Measurements from ENCODE around the gene C6. TPM values are rescaled to one million over a fixed set of nuclear protein-coding genes. Genes with fewer than 3 reads are reported as not detected.
"Not testable (repeated sequence)": the region's sequence is repeated elsewhere in the genome, so short reads cannot be mapped to it uniquely, and the experiment has no call there.

The C6 gene
- total and polyA plus RNA-seq, 11 donors = 3.2 to 151 (median 61.9) TPM

DNA sequence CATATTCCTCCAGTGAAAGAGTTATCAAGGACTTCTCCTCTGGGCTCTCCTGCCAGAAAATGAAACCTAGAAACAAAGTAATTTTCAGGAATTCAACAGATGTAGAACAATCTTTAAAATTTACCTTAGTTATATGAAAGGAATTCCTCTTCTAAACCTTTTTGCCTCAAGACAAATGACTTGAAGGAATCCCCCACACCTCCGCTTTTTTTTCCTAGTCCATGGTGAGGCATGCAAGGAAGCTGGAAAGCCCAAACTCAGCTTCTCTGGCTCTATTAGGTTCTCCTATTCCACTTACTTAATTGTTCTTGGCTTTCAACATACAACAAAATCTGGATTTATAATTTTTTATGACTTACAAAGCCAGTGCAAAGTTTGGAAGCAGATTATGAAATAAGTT is 27.2 kb downstream of the C6 start:
- Histone ChIP-seq H3K4me1 (peaks cover 0 to 26% (median 10%) of the 10 kb centered on the region in 12 donors), H3K27me3 (no peaks in the 10 kb centered on the region), H3K4me3 (peak overlapping the region in 5 of 12 donors; percentile 0 to 33 (median 16)), H3K9me3 (no peaks in the 10 kb centered on the region), H3K27ac (peak overlapping the region in 9 of 12 donors; percentile 0 to 57 (median 34)), H3K36me3 (no peaks in the 10 kb centered on the region)
- peak in 2 of 4 donors; percentile 32 to 56 for ATAC-seq
- no peak for TF ChIP-seq POLR2A (IDR thresholded peaks at IDR 0.05)
- TF ChIP-seq, protein P1, sequence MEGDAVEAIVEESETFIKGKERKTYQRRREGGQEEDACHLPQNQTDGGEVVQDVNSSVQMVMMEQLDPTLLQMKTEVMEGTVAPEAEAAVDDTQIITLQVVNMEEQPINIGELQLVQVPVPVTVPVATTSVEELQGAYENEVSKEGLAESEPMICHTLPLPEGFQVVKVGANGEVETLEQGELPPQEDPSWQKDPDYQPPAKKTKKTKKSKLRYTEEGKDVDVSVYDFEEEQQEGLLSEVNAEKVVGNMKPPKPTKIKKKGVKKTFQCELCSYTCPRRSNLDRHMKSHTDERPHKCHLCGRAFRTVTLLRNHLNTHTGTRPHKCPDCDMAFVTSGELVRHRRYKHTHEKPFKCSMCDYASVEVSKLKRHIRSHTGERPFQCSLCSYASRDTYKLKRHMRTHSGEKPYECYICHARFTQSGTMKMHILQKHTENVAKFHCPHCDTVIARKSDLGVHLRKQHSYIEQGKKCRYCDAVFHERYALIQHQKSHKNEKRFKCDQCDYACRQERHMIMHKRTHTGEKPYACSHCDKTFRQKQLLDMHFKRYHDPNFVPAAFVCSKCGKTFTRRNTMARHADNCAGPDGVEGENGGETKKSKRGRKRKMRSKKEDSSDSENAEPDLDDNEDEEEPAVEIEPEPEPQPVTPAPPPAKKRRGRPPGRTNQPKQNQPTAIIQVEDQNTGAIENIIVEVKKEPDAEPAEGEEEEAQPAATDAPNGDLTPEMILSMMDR (IDR thresholded peaks at IDR 0.05) = no peak
- intact Hi-C loops (cut with DNase I) = loop anchor here in 1 of 10 donors (10.0 kb wide), 1 partner anchor 329 kb away; the partner anchor contains the start of gene PLCXD3
- 84 to 89% (median 86%) methylated on average over 1 of the region's 1 CpG for WGBS, 4 donors
- DNase-seq = no peak

DNA sequence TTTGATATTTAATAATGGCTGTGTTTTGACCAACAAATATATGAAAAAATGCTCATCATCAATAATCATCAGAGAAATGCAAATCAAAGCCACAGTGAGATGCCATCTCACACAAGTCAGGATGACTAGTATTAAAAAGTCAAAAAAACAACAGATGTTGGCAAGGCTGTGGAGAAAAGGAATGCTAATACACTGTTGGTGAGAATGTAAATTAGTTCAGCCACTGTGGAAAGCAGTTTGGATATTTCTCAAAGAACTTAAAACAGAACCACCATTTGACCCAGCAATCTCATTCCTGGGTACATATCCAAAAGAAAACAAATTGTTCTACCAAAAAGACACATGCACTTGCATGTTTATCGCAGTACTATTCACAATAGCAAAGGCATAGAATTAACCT is 30.0 kb downstream of the C6 start:
- H3K27me3 ChIP-seq, H3K9me3 ChIP-seq, ATAC-seq, H3K4me3 ChIP-seq, DNase-seq, H3K36me3 ChIP-seq: not testable (repeated sequence)
- peak overlapping the region in 1 of 12 donors; percentile 33 for H3K27ac ChIP-seq
- intact Hi-C loops (cut with DNase I) = loop anchor here in 1 of 10 donors (10.0 kb wide), 1 partner anchor 331 kb away; the partner anchor contains the start of gene PLCXD3
- 81 to 88% (median 85%) methylated on average over 1 of the region's 1 CpG for WGBS, 4 donors
- peaks cover 0 to 27% (median 10%) of the 10 kb centered on the region in 12 donors for H3K4me1 ChIP-seq

GRCh38 chr5:41182666-41183065 is 30.7 kb downstream of the C6 start:
- no peaks in the 10 kb centered on the region for H3K27me3 ChIP-seq
- no peak for ATAC-seq
- no peak for TF ChIP-seq POLR2A (IDR thresholded peaks at IDR 0.05)
- TF ChIP-seq, protein P1 (IDR thresholded peaks at IDR 0.05) = no peak
- no peak overlapping the region for H3K4me3 ChIP-seq
- H3K27ac ChIP-seq = peak overlapping the region in 3 of 12 donors; percentile 25 to 33 (median 32)
- H3K4me1 ChIP-seq = peaks cover 0 to 27% (median 10%) of the 10 kb centered on the region in 12 donors
- H3K36me3 ChIP-seq = no peaks in the 10 kb centered on the region
- DNase-seq = no peak
- intact Hi-C loops (cut with DNase I) = loop anchor here in 1 of 10 donors (10.0 kb wide), 1 partner anchor 332 kb away; the partner anchor contains the start of gene PLCXD3
- no peaks in the 10 kb centered on the region for H3K9me3 ChIP-seq

DNA sequence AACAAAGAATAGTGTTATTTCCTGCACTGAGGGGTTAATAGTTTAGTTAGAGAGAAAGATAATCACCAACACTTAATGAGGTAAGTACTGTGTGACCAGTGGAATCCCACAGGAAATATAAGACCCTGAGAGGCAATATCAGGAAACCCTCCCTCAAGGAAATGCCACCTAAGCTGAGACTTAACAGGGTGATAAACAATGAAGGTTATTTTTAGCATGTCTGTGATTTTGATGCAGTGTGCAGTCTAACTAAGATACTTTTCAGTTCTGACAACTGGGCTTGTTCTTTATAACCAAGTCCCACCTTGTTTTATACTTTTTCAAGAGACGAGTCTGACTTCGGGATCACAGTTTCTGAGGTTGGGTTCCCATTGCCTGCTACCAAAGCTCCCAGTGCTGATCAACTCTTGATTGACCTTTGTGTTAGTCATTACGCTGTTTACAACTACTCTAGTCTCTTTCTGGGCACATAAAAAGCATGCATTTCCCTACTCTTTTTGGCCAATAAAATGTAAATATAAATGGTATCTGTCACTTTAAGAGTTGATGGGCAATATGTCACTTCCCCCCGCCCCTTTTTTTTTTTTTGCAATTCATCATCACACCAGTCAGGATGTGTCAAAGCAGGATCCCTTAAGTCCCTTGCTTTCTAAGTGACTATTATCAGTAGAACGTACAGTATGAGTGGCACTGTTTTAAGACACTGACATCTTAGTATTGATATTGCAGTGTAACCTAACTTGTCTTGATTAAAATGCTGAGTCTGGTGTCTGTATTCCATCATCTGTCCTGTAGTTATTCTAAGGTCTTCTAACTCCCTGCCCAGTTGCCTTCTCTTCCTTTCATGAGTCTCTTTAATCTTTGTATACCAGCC is 31.4 kb downstream of the C6 start:
- ATAC-seq = peak; percentile 31 to 91 (median 46)
- H3K27ac ChIP-seq = peak overlapping the region in 3 of 12 donors; percentile 25 to 35 (median 33)
- 37 to 54% (median 44%) methylated on average over 5 of the region's 5 CpGs for WGBS, 4 donors

More for the DNA sequence above, 31.4 kb downstream of the C6 start:
- peaks cover 0 to 27% (median 10%) of the 10 kb centered on the region in 12 donors for H3K4me1 ChIP-seq
- H3K36me3 ChIP-seq = no peaks in the 10 kb centered on the region
- intact Hi-C loops (cut with DNase I) = loop anchor here in 1 of 10 donors (10.0 kb wide), 1 partner anchor 333 kb away; the partner anchor contains the start of gene PLCXD3
- no peak for TF ChIP-seq POLR2A (IDR thresholded peaks at IDR 0.05)
- TF ChIP-seq, protein P1 (IDR thresholded peaks at IDR 0.05) = no peak
- H3K9me3 ChIP-seq = no peaks in the 10 kb centered on the region
- no peak for DNase-seq
- H3K4me3 ChIP-seq = no peak overlapping the region
- no peaks in the 10 kb centered on the region for H3K27me3 ChIP-seq

Data from heart left ventricle (tissue), 16 donors.